HepG2 (cell line): Measurements from ENCODE around the gene MYO16. TPM values are rescaled to one million over a fixed set of nuclear protein-coding genes. Genes with fewer than 3 reads are reported as not detected.
A peak's percentile ranks its signal among the peaks of the same experiment; 100 is the strongest.

Experiments
- ATAC-seq: fragments of 200-7000 bp; cut with Tn5 transposase; 3 replicates; pipeline ENCODE4 v1.9.1; 2020; ENCODE audit warnings: mild to moderate bottlenecking, moderate library complexity
- BruUV-seq: library from RNA; stranded (reverse); fragments of 400-500 nt; replicated peaks from 2 replicates; lab custom pipeline; 2021; lab: Mats Ljungman, UMichigan
- CTCF ChIA-PET: fragments of 300-600 bp; formaldehyde crosslinking; extraction: SDS; loops from one replicate; lab custom pipeline; 2021; ENCODE audit warnings: low total read pairs, inconsistent platforms, low intra/inter-chr PET ratio; lab: Yijun Ruan, JAX
- POLR2A ChIA-PET: fragments of 350-600 bp; sonication (Branson Sonifier 250); formaldehyde crosslinking; loops from one replicate; lab custom pipeline; 2020; ENCODE audit warnings: antibody characterized with exemption, inconsistent platforms; lab: Yijun Ruan, JAX
- DNase-seq: peaks from one replicate; pipeline ENCODE4 v3.0.0-alpha.2; 2015; ENCODE audit warnings: low spot score
- FAIRE-seq: peaks from 3 replicates; lab custom pipeline; 2011; peaks lifted over from hg19 to GRCh38; lab: Jason Lieb, UNC
- H2AFZ ChIP-seq: one replicate; pipeline ENCODE4 v1.6.1; 2011; ENCODE audit warnings: low read length, inconsistent platforms
- H3K27ac ChIP-seq: fragments of 300-600 bp; 3 replicates; pipeline ENCODE4 v1.8.0; 2011; ENCODE audit warnings: mixed run types, mild to moderate bottlenecking, mixed read lengths, low read length, inconsistent platforms; ENCODE audit not compliant: insufficient read depth; ENCODE audit errors: extremely low read length
- H3K27me3 ChIP-seq, 2 experiments: fragments of 200-600 bp in 1 of 2; 2 replicates in 1 of 2; 3 replicates in 1 of 2; pipeline versions ENCODE4 v1.6.0 to v1.8.0; 2011; ENCODE audit warnings: low read length in 2 of 2, mild to moderate bottlenecking in 2 of 2, moderate library complexity in 2 of 2, inconsistent platforms in 1 of 2; ENCODE audit not compliant: insufficient read depth in 2 of 2, control insufficient read depth in 1 of 2
- H3K36me3 ChIP-seq, 2 experiments: fragments of 200-600 bp in 1 of 2; replicated peaks in 1 of 2; 2 replicates in 1 of 2; 3 replicates in 1 of 2; pipeline versions ENCODE4 v1.5.1 to v1.8.0; 2011; ENCODE audit warnings: low read length in 2 of 2, inconsistent platforms in 1 of 2; ENCODE audit not compliant: insufficient read depth in 2 of 2, control insufficient read depth in 1 of 2
- H3K4me1 ChIP-seq: 2 replicates; pipeline ENCODE4 v1.5.1; 2012; ENCODE audit warnings: low read length, inconsistent platforms; ENCODE audit not compliant: insufficient read depth
- H3K4me2 ChIP-seq: 2 replicates; pipeline ENCODE4 v1.6.0; 2011; ENCODE audit warnings: low read depth, low read length, inconsistent platforms
- H3K4me3 ChIP-seq, 3 experiments: fragments of 200-600 bp in 1 of 3; sonication (generic), shearing (Covaris generic) in 1 of 3; replicated peaks in 1 of 3; 2 replicates each; pipeline ENCODE4 v1.5.1; 2011 to 2016; ENCODE audit warnings: low read length in 3 of 3, inconsistent platforms in 2 of 3, low read depth in 2 of 3, mild to moderate bottlenecking in 2 of 3, control low read depth in 1 of 3, mixed read lengths in 1 of 3; ENCODE audit not compliant: insufficient read depth in 1 of 3
- H3K79me2 ChIP-seq: one replicate; pipeline ENCODE4 v1.6.1; 2011; ENCODE audit warnings: low read length, inconsistent platforms; ENCODE audit not compliant: insufficient read depth
- H3K9ac ChIP-seq: 2 replicates; pipeline ENCODE4 v1.6.0; 2011; ENCODE audit warnings: mild to moderate bottlenecking, low read depth, low read length, inconsistent platforms; ENCODE audit not compliant: insufficient read depth
- H3K9me3 ChIP-seq: 2 replicates; pipeline ENCODE4 v1.5.1; 2012; ENCODE audit warnings: mild to moderate bottlenecking, low read length
- H4K20me1 ChIP-seq: 2 replicates; pipeline ENCODE4 v1.6.0; 2011; ENCODE audit warnings: inconsistent platforms, mild to moderate bottlenecking, low read length, moderate library complexity; ENCODE audit not compliant: insufficient read depth
- ELF3 ChIP-seq: IDR thresholded peaks from 2 replicates; pipeline ENCODE4 v1.6.1; 2016; ENCODE audit warnings: missing genetic modification reagents, missing compliant biosample characterization
- HNRNPH1 ChIP-seq: fragments of 200-400 bp; formaldehyde crosslinking; optimal IDR thresholded peaks from 2 replicates; pipeline ENCODE3; 2017; ENCODE audit warnings: mild to moderate bottlenecking, low read depth, low read length
- KLF15 ChIP-seq: sonication (generic); formaldehyde crosslinking; IDR thresholded peaks from 2 replicates; pipeline ENCODE4 v1.8.1; 2023; ENCODE audit warnings: borderline replicate concordance, mild to moderate bottlenecking, inconsistent platforms, missing genetic modification reagents, mixed read lengths
- MAFF ChIP-seq: IDR thresholded peaks from 2 replicates; pipeline ENCODE4 v1.6.1; 2011; ENCODE audit warnings: low read depth, low read length, improper control_type of control experiment
- MAFK ChIP-seq, 2 experiments: IDR thresholded peaks in 1 of 2; conservative IDR thresholded peaks in 1 of 2; 2 replicates each; pipeline ENCODE4 v1.6.1; 2011; ENCODE audit warnings: improper control_type of control experiment in 2 of 2, low read length in 2 of 2
- MIER2 ChIP-seq: IDR thresholded peaks from 2 replicates; pipeline ENCODE4 v1.6.1; 2016; ENCODE audit warnings: missing biosample characterization, missing genetic modification reagents
- MLX ChIP-seq: IDR thresholded peaks from 2 replicates; pipeline ENCODE4 v1.6.1; 2016
- PRPF4 ChIP-seq: fragments of 200-400 bp; formaldehyde crosslinking; IDR thresholded peaks from 2 replicates; pipeline ENCODE4 v1.6.1; 2016; ENCODE audit warnings: low read length, low read depth; ENCODE audit not compliant: poor library complexity, severe bottlenecking
- RBAK ChIP-seq: sonication (generic); formaldehyde crosslinking; IDR thresholded peaks from 2 replicates; pipeline ENCODE4 v1.5.1; 2020; ENCODE audit warnings: mild to moderate bottlenecking, missing genetic modification reagents
- REPIN1 ChIP-seq: sonication (generic); formaldehyde crosslinking; IDR thresholded peaks from 2 replicates; pipeline ENCODE4 v1.8.0; 2022; ENCODE audit warnings: missing genetic modification reagents, low read depth, mild to moderate bottlenecking, borderline replicate concordance
- RFX1 ChIP-seq: fragments of 450-650 bp; IDR thresholded peaks from 2 replicates; pipeline ENCODE4 v1.6.1; 2017
- ZNF124 ChIP-seq: sonication (generic); formaldehyde crosslinking; IDR thresholded peaks from 2 replicates; pipeline ENCODE4 v1.4.0; 2020; ENCODE audit warnings: missing genetic modification reagents
- ZNF589 ChIP-seq: sonication (generic); formaldehyde crosslinking; conservative IDR thresholded peaks from 2 replicates; pipeline ENCODE4 v1.8.0; 2022; ENCODE audit warnings: mild to moderate bottlenecking, moderate library complexity, missing genetic modification reagents
- ZNF766 ChIP-seq: sonication (generic); formaldehyde crosslinking; IDR thresholded peaks from 2 replicates; pipeline ENCODE4 v1.5.0; 2020; ENCODE audit warnings: missing genetic modification reagents, borderline replicate concordance
- WGBS: methylation state at CpG from one replicate; pipeline ENCODE4 v1.1.6; 2017; ENCODE audit warnings: low lambda C conversion rate; 5-methylcytosine and 5-hydroxymethylcytosine counted together
- in situ Hi-C: cut with HindIII; loops from 2 replicates; pipeline ENCODE4 v1.10.0; 2017; ENCODE audit warnings: low pct_unique_long_range_greater_than_20kb; ENCODE audit not compliant: extremely low pct_ligation_motif_present
- intact Hi-C: fragments of 100-400 bp; cut with micrococcal nuclease; formaldehyde crosslinking; loops from one replicate; pipeline ENCODE4 v1.10.0; 2022; ENCODE audit not compliant: unreplicated experiment
- polyA plus RNA-seq, 8 experiments: library from polyadenylated mRNA; depleted of rRNA in 3 of 8; stranded (reverse) in 7 of 8; unstranded in 1 of 8; fragments of >200 nt; fragmentation: Illumina TruSeq in 4 of 8; extraction: Trizol in 4 of 8; gene quantifications; 2 replicates each; pipeline versions ENCODE4 v1.2.1 to v1.2.3, GENCODE V29; 2011 to 2016; ENCODE audit warnings: low read depth in 4 of 8, missing spikeins in 1 of 8, mixed read lengths in 1 of 8; ENCODE audit not compliant: insufficient read depth in 1 of 8
- total RNA-seq, 5 experiments: library from RNA; depleted of rRNA; stranded (reverse); fragments of >200 nt; fragmentation: Illumina TruSeq; extraction: Trizol; gene quantifications; 2 replicates each; pipeline ENCODE4 v1.2.3, GENCODE V29; 2016; ENCODE audit warnings: low read depth in 1 of 5
- TF ChIP-seq, protein P1 (sequence below): sonication (generic); formaldehyde crosslinking; IDR thresholded peaks from 2 replicates; pipeline ENCODE4 v1.4.0; 2020; ENCODE audit warnings: missing genetic modification reagents, mild to moderate bottlenecking, borderline replicate concordance

Gene MYO16
- total and polyA plus RNA-seq, 2 of the 13 experiments (the other 11 are each of a cell fraction or from before 2014, with no cell fraction given), result not detected

- peak; percentile 62 for TF ChIP-seq MAFF
- TF ChIP-seq MAFK (conservative IDR thresholded peaks at IDR 0.05 in 1 of 2, IDR thresholded peaks at IDR 0.05 in 1 of 2; ENCODE audit: low read length in 2 of 2), result peak; percentile 63 to 71
- TF ChIP-seq KLF15 (CRISPR knock-in tag), result no peak
- no peak for TF ChIP-seq ZNF124
- no peak for TF ChIP-seq MLX
- no peak for TF ChIP-seq PRPF4
- Histone ChIP-seq H3K36me3 (no peaks in the 10 kb centered on the region), H2AFZ (no peak overlapping the region), H3K9me3 (no peaks in the 10 kb centered on the region), H3K79me2 (no peaks in the 10 kb centered on the region), H3K4me3 (no peak overlapping the region), H3K27ac (no peak overlapping the region), H3K4me1 (no peaks in the 10 kb centered on the region), H3K9ac (no peak overlapping the region), H3K4me2 (no peak overlapping the region), H3K27me3 (no peaks in the 10 kb centered on the region; a peak in 1 of 5 replicates), H4K20me1 (no peaks in the 10 kb centered on the region)
- in situ Hi-C loops (no loop called here), intact Hi-C loops (no loop called here)
- no peak; the same call in 2 of the 3 replicates for ATAC-seq
- no TSS peak for BruUV-seq
- CTCF ChIA-PET, result no interaction called here
- no peak for DNase-seq
- FAIRE-seq, result no peak
- 64% methylated on average over 8 of the region's 15 CpGs for WGBS
- POLR2A ChIA-PET, result no interaction called here
Measured at GRCh38 chr13:108923386-108924047, 294.1 kb downstream of the MYO16 start.

GRCh38 chr13:108924134-108924533, 294.7 kb downstream of the MYO16 start:
- FAIRE-seq (no peak), ATAC-seq (no peak), DNase-seq (no peak)
- POLR2A ChIA-PET, result no interaction called here
- CTCF ChIA-PET, result no interaction called here
- Histone ChIP-seq H2AFZ (no peak overlapping the region), H3K4me1 (no peaks in the 10 kb centered on the region), H3K4me2 (no peak overlapping the region), H3K27me3 (no peaks in the 10 kb centered on the region; a peak in 1 of 5 replicates), H3K4me3 (no peak overlapping the region), H3K9ac (no peak overlapping the region), H4K20me1 (no peaks in the 10 kb centered on the region), H3K36me3 (no peaks in the 10 kb centered on the region), H3K9me3 (no peaks in the 10 kb centered on the region), H3K27ac (no peak overlapping the region), H3K79me2 (no peaks in the 10 kb centered on the region)
- in situ Hi-C loops, result no loop called here
- 7% methylated on average over 5 of the region's 5 CpGs for WGBS
- TF ChIP-seq, protein P1, sequence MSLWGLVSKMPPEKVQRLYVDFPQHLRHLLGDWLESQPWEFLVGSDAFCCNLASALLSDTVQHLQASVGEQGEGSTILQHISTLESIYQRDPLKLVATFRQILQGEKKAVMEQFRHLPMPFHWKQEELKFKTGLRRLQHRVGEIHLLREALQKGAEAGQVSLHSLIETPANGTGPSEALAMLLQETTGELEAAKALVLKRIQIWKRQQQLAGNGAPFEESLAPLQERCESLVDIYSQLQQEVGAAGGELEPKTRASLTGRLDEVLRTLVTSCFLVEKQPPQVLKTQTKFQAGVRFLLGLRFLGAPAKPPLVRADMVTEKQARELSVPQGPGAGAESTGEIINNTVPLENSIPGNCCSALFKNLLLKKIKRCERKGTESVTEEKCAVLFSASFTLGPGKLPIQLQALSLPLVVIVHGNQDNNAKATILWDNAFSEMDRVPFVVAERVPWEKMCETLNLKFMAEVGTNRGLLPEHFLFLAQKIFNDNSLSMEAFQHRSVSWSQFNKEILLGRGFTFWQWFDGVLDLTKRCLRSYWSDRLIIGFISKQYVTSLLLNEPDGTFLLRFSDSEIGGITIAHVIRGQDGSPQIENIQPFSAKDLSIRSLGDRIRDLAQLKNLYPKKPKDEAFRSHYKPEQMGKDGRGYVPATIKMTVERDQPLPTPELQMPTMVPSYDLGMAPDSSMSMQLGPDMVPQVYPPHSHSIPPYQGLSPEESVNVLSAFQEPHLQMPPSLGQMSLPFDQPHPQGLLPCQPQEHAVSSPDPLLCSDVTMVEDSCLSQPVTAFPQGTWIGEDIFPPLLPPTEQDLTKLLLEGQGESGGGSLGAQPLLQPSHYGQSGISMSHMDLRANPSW (CRISPR knock-in tag), result no peak
- TF ChIP-seq REPIN1 (no peak), RBAK (CRISPR knock-in tag) (no peak), RFX1 (no peak), ZNF589 (CRISPR knock-in tag) (no peak), MIER2 (CRISPR knock-in tag) (no peak), HNRNPH1 (no peak), ELF3 (CRISPR knock-in tag) (no peak), ZNF766 (CRISPR knock-in tag) (no peak)
- intact Hi-C loops, result no loop called here
- no TSS peak for BruUV-seq
